SK-N-SH treated with all-trans-retinoic acid at 6 μM for 48 hours (cell line): ENCODE data around the gene RGS4.

Experiments used
- ATAC-seq: fragments of 200-7000 bp; cut with Tn5 transposase; 3 replicates; pipeline ENCODE4 v1.9.1; 2020; ENCODE audit warnings: mild to moderate bottlenecking, moderate library complexity
- ARNTL ChIP-seq: fragments of 450-650 bp; formaldehyde crosslinking; IDR thresholded peaks from 2 replicates; pipeline ENCODE4 v1.5.0; 2020; ENCODE audit warnings: low read depth, mild to moderate bottlenecking, moderate library complexity, borderline replicate concordance
- BACH2 ChIP-seq: fragments of 250-450 bp; sonication (Bioruptor Pico); IDR thresholded peaks from 2 replicates; pipeline ENCODE4 v1.9.0; 2021; ENCODE audit warnings: mild to moderate bottlenecking, borderline replicate concordance
- CSDC2 ChIP-seq: fragments of 250-450 bp; sonication (Bioruptor Pico); IDR thresholded peaks from 2 replicates; pipeline ENCODE4 v1.5.0; 2020; ENCODE audit warnings: mild to moderate bottlenecking, moderate library complexity
- CSRNP3 ChIP-seq: fragments of 250-450 bp; sonication (Bioruptor Pico); IDR thresholded peaks from 2 replicates; pipeline ENCODE4 v1.5.1; 2021; ENCODE audit warnings: mild to moderate bottlenecking, moderate library complexity
- ESRRG ChIP-seq: fragments of 250-450 bp; sonication (Bioruptor Pico); IDR thresholded peaks from 2 replicates; pipeline ENCODE4 v1.6.1; 2021; ENCODE audit warnings: mild to moderate bottlenecking
- ISL1 ChIP-seq: fragments of 250-450 bp; sonication (Bioruptor Pico); IDR thresholded peaks from 2 replicates; pipeline ENCODE4 v2.1.2; 2022; ENCODE audit warnings: mild to moderate bottlenecking, moderate library complexity
- OSR1 ChIP-seq: fragments of 250-450 bp; sonication (Bioruptor Pico); IDR thresholded peaks from 2 replicates; pipeline ENCODE4 v1.8.0; 2022; ENCODE audit warnings: moderate library complexity, mild to moderate bottlenecking, inconsistent platforms
- PATZ1 ChIP-seq: fragments of 250-450 bp; sonication (Bioruptor Pico); IDR thresholded peaks from 2 replicates; pipeline ENCODE4 v1.8.0; 2020; ENCODE audit warnings: mild to moderate bottlenecking, moderate library complexity, borderline replicate concordance
- POU6F1 ChIP-seq: fragments of 250-450 bp; sonication (Bioruptor Pico); IDR thresholded peaks from 2 replicates; pipeline ENCODE4 v1.8.0; 2021; ENCODE audit warnings: low read depth, mild to moderate bottlenecking, moderate library complexity, borderline replicate concordance
- PPARA ChIP-seq: fragments of 250-450 bp; sonication (Bioruptor Pico); IDR thresholded peaks from 2 replicates; pipeline ENCODE4 v1.5.0; 2020; ENCODE audit warnings: mild to moderate bottlenecking, borderline replicate concordance
- RARB ChIP-seq: fragments of 250-450 bp; sonication (Bioruptor Pico); IDR thresholded peaks from 2 replicates; pipeline ENCODE4 v1.8.0; 2021; ENCODE audit warnings: mild to moderate bottlenecking, moderate library complexity
- SNAI2 ChIP-seq: fragments of 250-450 bp; sonication (Bioruptor Pico); IDR thresholded peaks from 2 replicates; pipeline ENCODE4 v1.5.0; 2020; ENCODE audit warnings: mild to moderate bottlenecking, moderate library complexity
- TCF4 ChIP-seq: fragments of 250-450 bp; sonication (Bioruptor Pico); IDR thresholded peaks from 2 replicates; pipeline ENCODE4 v1.8.0; 2021; ENCODE audit warnings: mild to moderate bottlenecking, moderate library complexity, borderline replicate concordance
- TSHZ2 ChIP-seq: fragments of 250-450 bp; sonication (Bioruptor Pico); IDR thresholded peaks from 2 replicates; pipeline ENCODE4 v1.5.0; 2020; ENCODE audit warnings: mild to moderate bottlenecking, moderate library complexity
- ZC3H10 ChIP-seq: fragments of 250-450 bp; sonication (Bioruptor Pico); IDR thresholded peaks from 2 replicates; pipeline ENCODE4 v1.5.1; 2021; ENCODE audit warnings: mild to moderate bottlenecking, moderate library complexity
- ZFP3 ChIP-seq: fragments of 250-450 bp; sonication (Bioruptor Pico); IDR thresholded peaks from 2 replicates; pipeline ENCODE4 v1.5.0; 2020; ENCODE audit warnings: mild to moderate bottlenecking, moderate library complexity
- ZFP30 ChIP-seq: fragments of 450-650 bp; formaldehyde crosslinking; IDR thresholded peaks from 2 replicates; pipeline ENCODE4 v1.5.0; 2022; ENCODE audit warnings: mild to moderate bottlenecking, moderate library complexity
- ZNF565 ChIP-seq: fragments of 450-650 bp; formaldehyde crosslinking; conservative IDR thresholded peaks from 2 replicates; pipeline ENCODE4 v1.5.0; 2020; ENCODE audit warnings: low read depth, mild to moderate bottlenecking, moderate library complexity
- ZNF8 ChIP-seq: fragments of 450-650 bp; formaldehyde crosslinking; IDR thresholded peaks from 2 replicates; pipeline ENCODE4 v1.5.0; 2020; ENCODE audit warnings: mild to moderate bottlenecking, moderate library complexity

The RGS4 gene

GRCh38 chr1:163115887-163116286, 46.7 kb downstream of the RGS4 start:
- TF ChIP-seq CSDC2 (CRISPR knock-in tag) (no peak), SNAI2 (no peak), ESRRG (CRISPR knock-in tag) (no peak), ZFP30 (no peak), ZC3H10 (CRISPR knock-in tag) (no peak), PATZ1 (CRISPR knock-in tag) (no peak), ARNTL (CRISPR knock-in tag) (no peak), ISL1 (no peak), CSRNP3 (CRISPR knock-in tag) (no peak), BACH2 (no peak), TSHZ2 (CRISPR knock-in tag) (no peak), ZFP3 (CRISPR knock-in tag) (no peak)
- TF ChIP-seq, all 23 proteins: peak for 0
- ATAC-seq = no peak; the same call in 2 of the 3 replicates

GRCh38 chr1:163119707-163120106, 50.5 kb downstream of the RGS4 start:
- no peak for ATAC-seq

GRCh38 chr1:163120372-163120771, 51.2 kb downstream of the RGS4 start:
- no peak for ATAC-seq
- TF ChIP-seq POU6F1 (CRISPR knock-in tag) = no peak
- TF ChIP-seq OSR1 (CRISPR knock-in tag) = no peak
- no peak for TF ChIP-seq TCF4
- no peak for TF ChIP-seq ARNTL (CRISPR knock-in tag)

More at GRCh38 chr1:163119707-163120106, 50.5 kb downstream of the RGS4 start:
- TF ChIP-seq TSHZ2 (CRISPR knock-in tag) (peak; percentile 44; the same call in 1 of the 2 replicates), CSRNP3 (CRISPR knock-in tag) (no peak), TCF4 (peak; percentile 86; the same call in 1 of the 2 replicates), ARNTL (CRISPR knock-in tag) (no peak)

GRCh38 chr1:163124812-163125211, 55.7 kb downstream of the RGS4 start:
- no peak for ATAC-seq
- TF ChIP-seq ZFP30 (no peak), PATZ1 (CRISPR knock-in tag) (no peak), CSRNP3 (CRISPR knock-in tag) (no peak), ZNF565 (CRISPR knock-in tag) (no peak), ZFP3 (CRISPR knock-in tag) (no peak), ZC3H10 (CRISPR knock-in tag) (no peak), ZNF8 (CRISPR knock-in tag) (no peak), OSR1 (CRISPR knock-in tag) (no peak), ARNTL (CRISPR knock-in tag) (no peak), PPARA (CRISPR knock-in tag) (no peak), RARB (CRISPR knock-in tag) (no peak)
